Fibroblast of the conjunctiva (primary cell): ENCODE measurements around the gene AMOT.

Experiments
- DNase-seq: peaks from one replicate; pipeline ENCODE4 v3.0.0-alpha.2; 2010; ENCODE audit warnings: low read depth

AMOT gene

DNA sequence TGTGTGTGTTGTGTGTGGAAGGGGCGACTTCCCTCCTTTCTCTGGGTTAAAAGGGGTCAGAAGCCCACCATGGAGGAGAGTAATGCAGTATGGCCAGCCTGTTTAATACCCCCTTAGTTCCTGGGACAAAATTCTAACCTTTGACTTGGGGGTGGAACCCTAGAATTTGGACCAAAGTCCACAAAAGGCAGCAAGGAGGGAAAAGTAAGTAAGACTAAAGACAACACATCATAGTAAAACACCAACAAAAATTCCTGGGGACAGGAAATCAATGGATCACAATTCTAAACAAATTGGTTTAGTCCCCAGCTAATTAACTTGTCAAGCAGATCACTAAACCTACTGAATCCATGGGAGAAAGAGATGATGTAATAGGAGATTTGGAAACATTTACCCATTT, 3.1 kb downstream of the AMOT start:
- DNase-seq: no peak

- no peak for DNase-seq
These were observed 5.6 kb downstream of the AMOT start for GRCh38 chrX:112835019-112835418.

GRCh38 chrX:112834031-112834845, 6.4 kb downstream of the AMOT start:
- DNase-seq: peak; percentile 44

DNA sequence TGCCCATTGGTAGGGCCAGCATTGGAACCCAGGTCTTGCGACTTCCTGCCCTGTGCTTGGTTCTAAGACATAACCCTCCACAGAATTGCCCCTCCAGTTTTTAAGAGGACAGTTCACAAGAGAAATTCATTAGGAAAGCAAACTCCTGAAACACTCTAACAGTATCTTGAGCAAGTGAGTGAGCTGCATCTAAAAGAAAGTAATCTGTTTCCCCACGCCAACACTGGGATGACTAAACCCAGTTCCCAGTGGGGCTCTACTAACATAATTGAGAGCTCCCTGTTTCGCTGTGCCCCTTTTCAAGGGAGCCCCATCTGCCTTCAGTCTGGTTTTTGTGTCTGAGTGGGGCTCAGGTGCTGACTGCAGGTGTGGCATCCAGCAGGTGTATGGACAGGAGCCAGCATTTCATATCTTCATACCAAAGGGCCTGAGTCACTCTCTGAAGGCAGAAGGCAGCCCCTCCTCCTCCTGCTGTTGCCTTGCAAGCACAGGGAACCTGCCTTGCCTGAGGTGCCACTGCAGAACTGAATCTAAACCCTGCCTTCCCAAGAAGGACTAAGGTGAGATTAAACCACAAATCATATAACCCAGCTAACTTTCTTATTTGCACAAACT, 8.0 kb downstream of the AMOT start:
- DNase-seq: no peak

DNA sequence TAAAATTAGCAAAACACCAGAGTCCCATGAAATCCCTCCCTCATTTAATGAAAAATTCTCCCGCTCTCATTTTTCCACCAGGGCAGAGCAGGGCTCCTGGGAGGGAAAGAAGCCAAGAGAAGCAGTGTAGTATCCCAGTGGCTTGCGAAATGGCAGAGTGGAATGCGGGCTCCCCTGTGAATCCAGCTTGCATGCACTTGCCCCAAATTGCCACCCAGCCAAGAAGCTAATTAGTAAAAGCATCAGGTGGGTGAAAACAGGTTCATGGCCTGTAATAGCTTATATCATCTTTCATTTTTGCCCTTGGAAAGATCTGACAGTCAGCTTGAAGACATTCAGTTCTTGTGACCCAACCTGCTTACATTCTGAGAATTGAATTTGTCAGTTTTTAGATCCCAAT, 10.1 kb downstream of the AMOT start:
- no peak for DNase-seq

- no peak for DNase-seq
These were observed 13.2 kb downstream of the AMOT start for GRCh38 chrX:112827292-112827903.

GRCh38 chrX:112826023-112826422, 14.6 kb downstream of the AMOT start:
- DNase-seq: no peak

- DNase-seq: no peak
These were observed 17.7 kb downstream of the AMOT start for GRCh38 chrX:112822892-112823291.

DNA sequence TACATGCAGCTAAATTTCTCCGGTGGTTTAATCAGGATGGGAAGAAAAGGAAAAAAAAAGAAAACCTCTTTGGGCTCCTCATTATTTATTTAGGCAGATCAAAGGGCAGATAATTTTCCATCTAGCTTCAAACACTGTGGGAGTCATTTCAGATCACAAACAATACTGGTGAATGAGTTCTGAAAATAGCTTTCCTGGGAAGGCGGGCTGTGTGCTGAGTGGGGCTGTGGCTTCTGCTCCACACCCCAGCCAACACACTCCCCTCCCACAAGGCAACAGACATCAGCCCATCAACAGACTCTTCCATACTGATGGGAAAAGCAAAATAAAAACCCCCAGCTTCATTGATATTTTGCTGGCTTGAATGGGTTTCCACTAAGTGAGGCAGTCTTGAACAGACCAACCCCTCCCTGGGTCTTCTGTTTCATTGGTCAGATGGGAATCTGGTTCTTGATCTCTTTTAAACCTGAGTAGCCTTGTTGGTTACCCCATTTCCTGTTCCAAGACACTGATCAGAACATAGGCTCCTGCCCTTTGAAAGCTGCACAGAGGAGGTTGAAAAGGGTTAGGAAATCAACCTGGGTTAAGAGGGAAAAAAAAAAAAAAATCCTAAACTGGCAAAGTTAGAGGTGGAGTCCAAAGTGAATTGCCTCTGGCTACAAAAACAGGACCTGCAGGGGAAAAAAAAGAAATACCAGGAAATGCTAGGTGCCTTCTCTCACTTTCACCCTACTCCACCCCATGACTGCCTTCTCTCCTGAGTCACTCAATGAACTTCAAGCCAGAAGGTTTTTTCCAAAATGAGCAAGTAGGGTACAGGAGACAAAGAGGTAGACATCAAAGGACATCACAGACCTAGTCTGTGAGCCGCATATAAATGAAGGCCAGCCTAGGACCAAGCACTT, 20.0 kb downstream of the AMOT start:
- no peak for DNase-seq

- no peak for DNase-seq
These were observed 20.8 kb downstream of the AMOT start for GRCh38 chrX:112819813-112820212.

- peak; percentile 55 for DNase-seq
These were observed 21.5 kb downstream of the AMOT start for GRCh38 chrX:112819008-112819640.

DNA sequence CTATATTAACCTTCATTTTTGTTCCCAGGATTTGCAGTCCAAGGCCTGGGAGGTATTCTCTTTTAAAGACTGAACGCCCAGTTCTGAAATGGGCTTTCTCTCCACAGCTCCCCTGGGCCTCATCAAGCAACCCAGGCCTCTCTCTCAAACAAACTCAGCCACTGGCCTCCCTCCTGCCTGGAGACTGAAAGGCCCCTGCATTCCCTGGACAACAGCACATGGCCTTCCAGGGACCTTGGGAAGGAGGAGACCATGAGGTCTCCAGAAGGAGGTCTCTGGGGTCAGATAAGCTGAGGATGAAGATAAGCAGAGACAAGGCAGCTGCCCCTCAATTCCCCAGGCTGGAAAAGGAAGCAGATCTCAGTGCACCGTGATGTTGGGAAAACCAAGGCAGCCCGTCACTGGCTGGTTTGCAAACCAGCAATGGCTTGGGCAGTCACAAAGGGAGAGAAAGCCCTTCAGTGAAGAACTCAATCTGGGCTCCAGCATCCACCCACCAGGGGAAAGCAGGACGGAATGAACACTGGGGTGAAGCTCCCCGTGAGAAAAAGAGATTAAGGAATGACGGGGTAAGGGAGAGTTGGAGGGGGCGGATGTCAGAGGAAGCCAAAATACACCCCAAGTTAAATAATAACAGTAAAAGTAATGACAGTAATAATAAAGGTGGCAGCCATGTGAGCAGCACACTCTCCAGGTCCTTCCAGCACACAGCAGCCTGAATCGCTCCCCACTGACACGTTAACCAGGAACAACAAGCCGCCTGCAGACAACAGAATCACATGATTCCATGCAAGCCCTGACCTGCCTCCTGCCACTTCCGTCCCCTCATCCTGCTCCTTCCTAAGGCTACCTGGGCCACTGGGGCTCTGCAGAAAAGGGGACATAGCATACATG, 22.3 kb downstream of the AMOT start:
- DNase-seq: no peak

GRCh38 chrX:112816908-112817307, 23.7 kb downstream of the AMOT start:
- DNase-seq: no peak

GRCh38 chrX:112814496-112814895, 26.1 kb downstream of the AMOT start:
- DNase-seq: no peak

GRCh38 chrX:112812741-112813140, 27.9 kb downstream of the AMOT start:
- no peak for DNase-seq

DNA sequence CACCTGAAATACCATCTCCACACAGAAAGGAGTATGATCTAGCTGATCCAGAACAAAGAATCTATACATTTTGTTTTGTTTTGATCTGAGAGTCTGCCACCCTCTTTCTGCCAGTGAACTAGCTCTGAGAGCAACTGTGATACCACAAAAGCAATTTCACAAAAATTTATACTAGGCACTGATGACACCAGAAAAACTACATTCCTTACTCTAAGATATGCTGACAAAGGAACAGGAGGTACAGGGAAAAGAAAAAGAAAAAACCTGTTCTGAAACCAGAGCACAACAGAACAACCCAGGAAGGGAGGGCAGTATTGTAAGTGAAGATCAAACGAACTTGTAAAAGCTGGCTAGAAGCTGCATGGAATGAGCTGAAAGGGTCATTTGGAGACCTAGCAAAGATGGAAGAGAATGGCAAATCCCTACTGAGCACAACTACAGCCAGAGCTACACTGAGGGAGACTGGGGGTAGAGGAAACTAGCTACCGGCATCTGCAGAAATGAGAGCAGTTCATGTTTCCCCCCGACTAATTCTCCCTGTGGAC, 31.9 kb downstream of the AMOT start:
- DNase-seq: no peak

DNA sequence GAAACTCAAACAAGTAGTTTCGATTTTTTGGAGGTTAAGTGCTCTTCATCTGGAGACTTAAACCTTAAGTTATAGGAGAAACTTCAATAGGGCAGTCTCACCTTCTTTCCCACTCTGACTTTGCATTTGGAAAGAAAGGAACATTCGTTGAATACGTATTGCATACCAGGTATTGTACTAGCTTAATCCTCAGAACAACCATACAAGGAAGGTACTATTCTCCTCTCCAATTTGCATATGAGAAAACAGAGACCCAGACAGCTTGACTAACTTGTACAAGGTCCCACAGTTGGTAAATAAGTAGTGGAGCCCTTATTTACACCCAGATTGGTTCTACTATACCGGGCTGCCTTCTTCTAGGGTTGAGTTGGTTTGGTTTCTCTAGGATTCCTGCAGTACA, 32.6 kb downstream of the AMOT start:
- no peak for DNase-seq

- no peak for DNase-seq
These were observed 37.6 kb downstream of the AMOT start for GRCh38 chrX:112803060-112803459.

DNA sequence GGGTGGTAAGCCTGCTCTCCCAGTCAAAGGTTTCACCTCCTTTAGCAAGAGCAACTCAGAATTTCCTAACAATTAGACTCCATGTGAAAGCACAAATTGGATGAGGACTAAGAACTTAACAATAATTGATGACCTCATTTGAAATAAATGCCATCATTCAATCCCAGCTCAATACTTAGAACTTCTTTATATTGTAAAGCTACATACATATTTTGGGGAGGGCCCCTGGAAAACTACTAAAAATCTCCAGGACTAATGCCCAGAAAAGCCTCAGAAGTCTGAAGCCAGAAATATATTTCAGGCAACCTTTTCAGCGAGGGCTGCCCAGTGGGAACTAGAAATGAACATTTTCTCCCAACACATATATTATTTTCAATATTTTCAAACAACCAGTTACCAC, 38.1 kb downstream of the AMOT start:
- DNase-seq: no peak

GRCh38 chrX:112800971-112801775, 39.5 kb downstream of the AMOT start:
- no peak for DNase-seq
